ENCODE measurements around the gene TSN. TPM values are rescaled to one million over a fixed set of nuclear protein-coding genes. Genes with fewer than 3 reads are reported as not detected.

Gene TSN
- total RNA-seq, result 23.1 and 35.3 TPM in 2 replicates

DNA sequence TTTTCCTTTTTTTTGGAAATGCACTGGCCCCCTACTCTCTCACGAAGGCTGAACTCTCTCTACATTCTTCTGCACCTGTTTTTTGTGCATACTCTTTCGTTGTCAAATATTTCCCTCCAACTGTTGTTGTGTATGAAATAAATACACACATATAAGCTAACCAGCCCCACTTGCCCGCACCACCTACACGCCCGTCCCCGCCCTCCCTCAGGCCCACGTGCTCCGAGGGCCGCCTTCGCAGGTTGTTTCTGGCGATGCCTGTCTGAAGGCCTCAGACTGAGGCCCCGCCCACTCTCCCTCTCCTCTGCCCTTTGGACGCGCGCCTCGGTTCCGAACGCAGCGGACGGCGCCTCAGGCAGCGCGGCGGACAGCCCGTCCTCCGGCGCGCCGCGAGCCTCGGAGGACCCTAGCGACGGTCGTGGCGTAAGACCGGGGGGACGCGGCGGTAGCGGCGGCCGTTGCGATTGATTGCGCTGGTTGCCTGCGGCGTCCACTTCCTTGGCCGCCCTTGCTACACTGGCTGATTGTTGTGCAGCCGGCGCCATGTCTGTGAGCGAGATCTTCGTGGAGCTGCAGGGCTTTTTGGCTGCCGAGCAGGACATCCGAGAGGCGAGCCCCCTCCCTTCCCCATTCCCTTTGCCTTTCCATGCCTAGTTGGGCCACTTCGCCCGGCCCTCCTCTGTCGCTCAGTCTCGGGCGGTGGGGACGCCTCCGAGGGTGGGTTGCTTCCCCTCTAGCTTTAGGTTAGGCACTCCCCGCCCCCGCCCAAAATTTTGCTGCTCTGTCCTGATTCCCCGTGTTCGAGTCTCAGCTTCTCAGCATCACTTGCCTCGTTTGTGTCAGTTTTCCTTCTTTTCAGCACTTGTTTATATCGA lies at the start of gene TSN:
Gene TSN, plus strand, starts transcription at position 415 of the 875 bp plus-strand sequence. Its CDS starts 129 bp downstream, at position 544.

DNA sequence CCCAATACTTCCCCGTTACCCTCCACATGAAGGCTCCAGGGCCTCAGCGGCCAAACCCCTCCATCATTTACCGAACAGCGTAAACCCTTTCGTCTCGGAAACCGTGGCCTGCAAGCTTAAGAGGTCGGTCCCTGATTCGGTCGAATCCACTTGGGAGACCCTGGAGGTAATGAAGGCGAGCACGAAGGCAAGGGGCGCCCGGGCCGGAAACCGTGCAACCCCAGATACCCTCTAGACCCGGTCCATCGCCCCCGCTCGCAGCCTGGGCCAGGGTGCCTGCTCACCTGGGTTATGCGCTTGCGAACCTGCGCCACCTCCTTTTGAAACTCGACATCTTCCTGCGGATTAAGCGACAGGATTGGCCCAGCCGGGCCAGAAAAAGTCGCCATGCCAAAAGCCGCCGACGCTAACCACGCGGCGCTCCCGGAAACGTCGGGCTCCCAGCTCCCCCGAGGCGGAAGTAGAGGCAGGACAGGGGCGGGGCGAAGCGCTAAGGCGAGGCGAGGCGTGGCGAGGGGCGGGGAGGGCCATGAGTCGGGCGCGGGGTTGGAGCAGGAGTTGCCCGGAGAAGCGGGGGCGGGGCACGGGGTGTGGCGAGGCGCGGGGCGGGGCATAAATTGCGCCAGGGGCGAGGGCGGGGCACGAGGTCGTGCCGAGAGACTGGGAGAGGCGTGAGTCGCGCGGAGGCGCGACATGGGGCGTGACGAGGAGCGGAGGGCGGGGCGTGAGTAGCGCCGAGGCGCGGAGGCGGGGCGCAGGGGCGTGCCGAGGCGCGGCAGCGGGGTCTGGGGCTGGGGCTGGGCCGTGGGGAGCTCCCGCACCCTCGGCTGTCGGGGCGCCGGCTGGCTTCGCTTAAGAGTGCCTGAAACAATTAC lies 18.8 kb upstream of the TSN start, which contains the start of gene NIFK:
Gene NIFK, minus strand, starts transcription at position 414 of the 875 bp plus-strand sequence. Its CDS starts 25 bp downstream, at position 389.

Other genes with a start within 250 kb of the TSN start
- under 0.01 TPM in 2 replicates for gene RNU4ATAC, start 224.8 kb upstream of the TSN start, total RNA-seq
- gene CLASP1, start 106.2 kb upstream of the TSN start, total RNA-seq, result 23.3 and 24.8 TPM in 2 replicates
- gene NIFK, start 18.8 kb upstream of the TSN start, total RNA-seq, result 18.6 and 24.1 TPM in 2 replicates

Data from bronchial smooth muscle cell (primary cell).